ENCODE results near the gene TMEM128.

TMEM128 gene

GRCh38 chr4:4271912-4272311, 23.9 kb upstream of the TMEM128 start:
- no peak for TF ChIP-seq CTCF (IDR thresholded peaks at IDR 0.05; ENCODE audit: low read depth, low read length, missing control alignments)
- in situ Hi-C loops (cut with HindIII; ENCODE audit: low sequenced_read_pairs) = no loop called here
- no peak for DNase-seq (ENCODE audit: low read depth)
- no peak overlapping the region for H3K4me3 ChIP-seq (ENCODE audit: low read depth, low read length)

GRCh38 chr4:4270529-4270928, 22.5 kb upstream of the TMEM128 start:
- in situ Hi-C loops (cut with HindIII; ENCODE audit: low sequenced_read_pairs) = no loop called here
- DNase-seq (ENCODE audit: low read depth) = no peak
- H3K4me3 ChIP-seq (ENCODE audit: low read depth, low read length) = no peak overlapping the region
- no peak for TF ChIP-seq CTCF (IDR thresholded peaks at IDR 0.05; ENCODE audit: low read depth, low read length, missing control alignments)

GRCh38 chr4:4269856-4270255, 21.8 kb upstream of the TMEM128 start:
- no peak for TF ChIP-seq CTCF (IDR thresholded peaks at IDR 0.05; ENCODE audit: low read depth, low read length, missing control alignments)
- in situ Hi-C loops (cut with HindIII; ENCODE audit: low sequenced_read_pairs) = no loop called here
- DNase-seq (ENCODE audit: low read depth) = no peak
- no peak overlapping the region for H3K4me3 ChIP-seq (ENCODE audit: low read depth, low read length)

GRCh38 chr4:4269331-4269731, 21.3 kb upstream of the TMEM128 start:
- TF ChIP-seq CTCF (IDR thresholded peaks at IDR 0.05; ENCODE audit: low read depth, low read length, missing control alignments) = no peak
- no peak overlapping the region for H3K4me3 ChIP-seq (ENCODE audit: low read depth, low read length)
- in situ Hi-C loops (cut with HindIII; ENCODE audit: low sequenced_read_pairs) = no loop called here
- DNase-seq (ENCODE audit: low read depth) = no peak

- H3K4me3 ChIP-seq (ENCODE audit: low read depth, low read length) = no peak overlapping the region
- no peak for TF ChIP-seq CTCF (IDR thresholded peaks at IDR 0.05; ENCODE audit: low read depth, low read length, missing control alignments)
- no peak for DNase-seq (ENCODE audit: low read depth)
- in situ Hi-C loops (cut with HindIII; ENCODE audit: low sequenced_read_pairs) = no loop called here
Measured at GRCh38 chr4:4268776-4269175, 20.8 kb upstream of the TMEM128 start.

- DNase-seq (ENCODE audit: low read depth) = no peak
- no peak overlapping the region for H3K4me3 ChIP-seq (ENCODE audit: low read depth, low read length)
- in situ Hi-C loops (cut with HindIII; ENCODE audit: low sequenced_read_pairs) = no loop called here
- no peak for TF ChIP-seq CTCF (IDR thresholded peaks at IDR 0.05; ENCODE audit: low read depth, low read length, missing control alignments)
Measured at GRCh38 chr4:4267981-4268380, 20.0 kb upstream of the TMEM128 start.

GRCh38 chr4:4260185-4260751, 12.2 kb upstream of the TMEM128 start:
- DNase-seq (ENCODE audit: low read depth) = peak; percentile 22
- peak; percentile 38 for TF ChIP-seq CTCF (IDR thresholded peaks at IDR 0.05; ENCODE audit: low read depth, low read length, missing control alignments)
- in situ Hi-C loops (cut with HindIII; ENCODE audit: low sequenced_read_pairs) = no loop called here
- no peak overlapping the region for H3K4me3 ChIP-seq (ENCODE audit: low read depth, low read length)

Measured in astrocyte of the cerebellum (primary cell).